MCF 10A (cell line): ENCODE data around the gene B4GALT3. TPM values are rescaled to one million over a fixed set of nuclear protein-coding genes. Genes with fewer than 3 reads are reported as not detected.

Source experiments
- BruUV-seq: library from RNA; stranded (reverse); fragments of 400-500 nt; replicated peaks from 2 replicates; lab custom pipeline; 2021; lab: Mats Ljungman, UMichigan
- CTCF ChIA-PET: fragments of 300-600 bp; sonication (Branson Sonifier 250); formaldehyde crosslinking; extraction: SDS; loops from one replicate; lab custom pipeline; 2021; ENCODE audit warnings: antibody characterized with exemption, inconsistent platforms; lab: Yijun Ruan, JAX
- POLR2A ChIA-PET: fragments of 300-600, 350-650 bp; sonication (Branson Sonifier 250); formaldehyde crosslinking; extraction: SDS; loops from one replicate; lab custom pipeline; 2020; ENCODE audit warnings: antibody characterized with exemption, inconsistent platforms; lab: Yijun Ruan, JAX
- DNase-seq: peaks from one replicate; pipeline ENCODE4 v3.0.0-alpha.2; 2018; ENCODE audit not compliant: unreplicated experiment
- H3K27ac Mint-ChIP-seq: one replicate; pipeline ENCODE4 v1.8.0; 2022; ENCODE audit warnings: mild to moderate bottlenecking, low read depth, mixed read lengths; ENCODE audit not compliant: unreplicated experiment
- H3K27me3 Mint-ChIP-seq: one replicate; pipeline ENCODE4 v1.8.0; 2022; ENCODE audit warnings: mixed read lengths; ENCODE audit not compliant: insufficient read depth, unreplicated experiment
- H3K36me3 Mint-ChIP-seq: one replicate; pipeline ENCODE4 v1.8.0; 2022; ENCODE audit warnings: mild to moderate bottlenecking, moderate library complexity, mixed read lengths; ENCODE audit not compliant: insufficient read depth, unreplicated experiment
- H3K4me1 Mint-ChIP-seq: one replicate; pipeline ENCODE4 v1.8.0; 2022; ENCODE audit warnings: mixed read lengths; ENCODE audit not compliant: insufficient read depth, unreplicated experiment
- H3K4me3 Mint-ChIP-seq: one replicate; pipeline ENCODE4 v1.8.0; 2022; ENCODE audit warnings: mild to moderate bottlenecking, moderate library complexity, mixed read lengths; ENCODE audit not compliant: unreplicated experiment
- H3K9me3 Mint-ChIP-seq: one replicate; pipeline ENCODE4 v1.8.0; 2022; ENCODE audit warnings: mixed read lengths; ENCODE audit not compliant: unreplicated experiment
- CTCF ChIP-seq: fragments of 200-600 bp; IDR thresholded peaks from one replicate; pipeline ENCODE4 v1.8.0; 2022; ENCODE audit warnings: antibody characterized with exemption, mild to moderate bottlenecking; ENCODE audit not compliant: unreplicated experiment
- intact Hi-C: fragments of 100-400 bp; cut with micrococcal nuclease; formaldehyde crosslinking; loops from 2 replicates; pipeline ENCODE4 v1.14.1; 2022
- total RNA-seq: library from RNA; stranded (reverse); gene quantifications from 2 replicates; pipeline ENCODE4 v1.2.3, GENCODE V29; 2022

B4GALT3 gene
- total RNA-seq, 1 experiment from 2014 or later, result 51.7 TPM

DNA sequence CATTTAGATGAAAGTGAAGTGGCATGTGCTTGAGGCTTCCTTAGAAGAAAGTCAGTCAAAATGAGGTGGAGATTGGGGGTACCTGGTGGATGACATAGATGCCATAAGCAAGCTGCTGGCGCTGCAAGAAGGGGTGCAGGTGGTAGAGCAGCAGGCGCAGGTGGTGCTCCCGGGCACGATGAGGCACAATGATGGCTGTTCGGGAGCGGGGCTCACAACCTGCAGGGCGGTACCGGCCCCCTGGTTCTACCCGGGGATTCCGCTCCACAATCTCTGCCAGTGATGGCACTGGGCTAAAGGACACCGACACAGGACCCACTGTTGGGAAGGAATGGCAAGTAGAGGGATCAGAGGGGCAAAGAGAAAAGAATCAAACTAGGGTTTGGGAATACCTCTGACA lies 2.4 kb downstream of the B4GALT3 start:
- no TSS peak for BruUV-seq
- no peak overlapping the region for H3K4me3 Mint-ChIP-seq

DNA sequence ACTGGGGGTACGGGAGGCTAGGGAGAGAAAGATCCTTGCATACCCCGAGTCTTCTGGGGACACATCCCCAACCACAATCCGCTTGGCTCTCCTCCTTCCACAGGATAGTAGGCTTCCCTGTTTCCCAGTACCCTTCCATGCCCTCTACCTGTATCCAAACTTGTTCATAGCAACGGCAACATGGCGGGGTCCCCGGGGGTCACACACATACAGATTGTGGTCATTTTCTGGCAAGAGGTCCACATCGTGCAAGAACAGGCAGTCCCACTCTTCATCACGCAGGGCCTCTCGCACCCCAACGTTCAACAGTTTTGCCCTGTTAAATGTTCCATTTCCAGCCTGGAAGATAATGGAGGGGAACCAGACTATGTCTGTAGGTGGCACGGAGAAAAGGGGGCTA lies 3.6 kb downstream of the B4GALT3 start:
- Mint-ChIP-seq H3K9me3 (no peaks in the 10 kb centered on the region), H3K27ac (no peak overlapping the region), H3K36me3 (peaks cover 65% of the 10 kb centered on the region), H3K27me3 (no peaks in the 10 kb centered on the region), H3K4me3 (no peak overlapping the region), H3K4me1 (peaks cover 33% of the 10 kb centered on the region)
- CTCF ChIA-PET, result interaction anchor here (0.8 kb wide), 1 partner anchor 19 kb away, joined by 4 read pairs; no protein-coding TSS in a partner anchor
- POLR2A ChIA-PET, result no interaction called here
- no peak for TF ChIP-seq CTCF
- DNase-seq, result no peak
- intact Hi-C loops, result no loop called here
- no TSS peak for BruUV-seq

More for the DNA sequence above, 2.4 kb downstream of the B4GALT3 start:
- Mint-ChIP-seq H3K4me1 (peaks cover 33% of the 10 kb centered on the region), H3K9me3 (no peaks in the 10 kb centered on the region), H3K36me3 (peaks cover 53% of the 10 kb centered on the region), H3K27me3 (no peaks in the 10 kb centered on the region), H3K27ac (peak overlapping the region; percentile 10)
- ChIA-PET POLR2A (interaction anchor here (3.3 kb wide), 1 partner anchor 8 kb away, joined by 101 read pairs; the partner anchor contains the start of gene PPOX), CTCF (interaction anchor here (3.3 to 3.5 kb wide), 2 partner anchors 8 to 18 kb away, joined by 24 to 33 read pairs; partner anchors contain the start of gene PPOX)
- intact Hi-C loops, result no loop called here
- no peak for DNase-seq
- TF ChIP-seq CTCF, result no peak

- Mint-ChIP-seq H3K36me3 (peaks cover 69% of the 10 kb centered on the region), H3K9me3 (no peaks in the 10 kb centered on the region), H3K27ac (peak overlapping the region; percentile 83), H3K27me3 (no peaks in the 10 kb centered on the region), H3K4me3 (no peak overlapping the region), H3K4me1 (peaks cover 39% of the 10 kb centered on the region)
- POLR2A ChIA-PET, result interaction anchor here (0.6 to 3.3 kb wide), 3 partner anchors 10 to 39 kb away, joined by 3 to 14 read pairs (median 8); partner anchors contain the start of gene NDUFS2
- BruUV-seq, result no TSS peak
- intact Hi-C loops, result no loop called here
- CTCF ChIA-PET, result interaction anchor here (0.6 to 3.9 kb wide), 4 partner anchors 20 to 822 kb away, joined by 3 to 25 read pairs (median 4); no protein-coding TSS in a partner anchor
- no peak for DNase-seq
- no peak for TF ChIP-seq CTCF
Measured at GRCh38 chr1:161172776-161173376, 4.4 kb downstream of the B4GALT3 start.

GRCh38 chr1:161172349-161172748 lies 5.0 kb downstream of the B4GALT3 start:
- H3K27ac Mint-ChIP-seq, result peak overlapping the region; percentile 83

More at GRCh38 chr1:161172349-161172748, 5.0 kb downstream of the B4GALT3 start:
- POLR2A ChIA-PET, result interaction anchor here (0.6 to 3.3 kb wide), 4 partner anchors 10 to 141 kb away, joined by 3 to 14 read pairs (median 6); partner anchors contain the start of genes NDUFS2 and SDHC
- H3K36me3 Mint-ChIP-seq, result peaks cover 69% of the 10 kb centered on the region
- H3K9me3 Mint-ChIP-seq, result no peaks in the 10 kb centered on the region
- no TSS peak for BruUV-seq
- peaks cover 39% of the 10 kb centered on the region for H3K4me1 Mint-ChIP-seq
- DNase-seq, result no peak
- CTCF ChIA-PET, result interaction anchor here (1.1 to 3.9 kb wide), 2 partner anchors 20 to 210 kb away, joined by 3 to 25 read pairs; no protein-coding TSS in a partner anchor
- no peak for TF ChIP-seq CTCF
- intact Hi-C loops, result no loop called here
- H3K27me3 Mint-ChIP-seq, result no peaks in the 10 kb centered on the region
- H3K4me3 Mint-ChIP-seq, result no peak overlapping the region
